NCI-H2029 treated with DMSO at 0.1 percent for 48 hours (cell line): ENCODE results near the gene DMRT3.

Experiments used
- DNase-seq: peaks from one replicate; lab custom pipeline; 2025; lab: John Stamatoyannopoulos, UW

Gene DMRT3, protein sequence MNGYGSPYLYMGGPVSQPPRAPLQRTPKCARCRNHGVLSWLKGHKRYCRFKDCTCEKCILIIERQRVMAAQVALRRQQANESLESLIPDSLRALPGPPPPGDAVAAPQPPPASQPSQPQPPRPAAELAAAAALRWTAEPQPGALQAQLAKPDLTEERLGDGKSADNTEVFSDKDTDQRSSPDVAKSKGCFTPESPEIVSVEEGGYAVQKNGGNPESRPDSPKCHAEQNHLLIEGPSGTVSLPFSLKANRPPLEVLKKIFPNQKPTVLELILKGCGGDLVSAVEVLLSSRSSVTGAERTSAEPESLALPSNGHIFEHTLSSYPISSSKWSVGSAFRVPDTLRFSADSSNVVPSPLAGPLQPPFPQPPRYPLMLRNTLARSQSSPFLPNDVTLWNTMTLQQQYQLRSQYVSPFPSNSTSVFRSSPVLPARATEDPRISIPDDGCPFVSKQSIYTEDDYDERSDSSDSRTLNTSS

GRCh38 chr9:976258-976942 lies at the start of gene DMRT3:
Gene DMRT3 (plus strand): TSS chr9:976655. CDS start chr9:977002, 347 bp downstream.
- DNase-seq = no peak

DNA sequence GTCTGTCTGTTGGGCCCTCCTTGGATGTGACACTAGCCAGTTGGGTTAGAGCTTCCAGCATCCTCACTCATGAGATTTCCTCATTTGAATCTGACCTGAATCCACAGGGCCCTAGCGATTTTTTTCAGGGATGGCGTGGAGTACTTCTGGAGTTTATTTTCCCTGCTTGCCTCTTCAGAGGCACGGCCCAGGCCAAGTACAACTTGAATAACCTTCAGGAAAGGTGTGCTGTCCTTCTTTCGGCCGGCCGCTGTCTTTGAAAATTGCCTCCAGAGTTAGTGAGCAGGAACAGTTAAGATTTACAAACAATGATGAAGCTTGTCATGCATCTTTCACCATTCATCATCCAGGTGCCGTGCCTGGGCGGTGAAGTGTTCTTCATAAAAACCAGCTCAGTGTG lies 49.5 kb upstream of the DMRT3 start:
- DNase-seq = no peak

- DNase-seq = no peak
These were observed 48.0 kb upstream of the DMRT3 start for GRCh38 chr9:928363-929042.

- DNase-seq = no peak
These were observed 46.7 kb upstream of the DMRT3 start for GRCh38 chr9:929719-930118.

GRCh38 chr9:933356-933755 lies 43.1 kb upstream of the DMRT3 start:
- DNase-seq = no peak

GRCh38 chr9:935348-935965 lies 41.0 kb upstream of the DMRT3 start:
- peak; percentile 87 for DNase-seq

GRCh38 chr9:942805-943580 lies 33.5 kb upstream of the DMRT3 start:
- peak; percentile 83 for DNase-seq

- no peak for DNase-seq
These were observed 28.5 kb upstream of the DMRT3 start for GRCh38 chr9:947985-948384.

DNA sequence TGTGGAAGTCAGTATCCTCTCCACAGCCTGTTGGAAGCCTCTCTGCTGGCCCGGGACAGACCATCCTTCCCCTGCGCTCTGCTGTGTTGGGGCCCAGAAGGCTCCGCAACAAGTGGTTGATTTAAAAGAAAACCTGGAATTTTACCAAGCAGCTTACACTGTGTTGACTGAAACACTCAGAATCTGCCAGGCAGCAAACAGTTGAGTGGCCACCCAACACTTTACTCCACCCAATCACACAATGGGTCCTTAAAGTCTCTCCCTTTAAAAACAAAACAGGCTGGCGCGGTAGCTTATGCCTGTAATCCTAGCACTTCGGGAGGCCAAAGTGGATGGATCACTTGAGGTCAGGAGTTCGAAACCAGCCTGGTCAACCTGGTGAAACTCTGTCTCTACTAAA lies 28.0 kb upstream of the DMRT3 start:
- DNase-seq = peak; percentile 75

- DNase-seq = no peak
These were observed 26.3 kb upstream of the DMRT3 start for GRCh38 chr9:950139-950538.

- DNase-seq = no peak
These were observed 23.9 kb upstream of the DMRT3 start for GRCh38 chr9:952546-952945.

- no peak for DNase-seq
These were observed 17.4 kb upstream of the DMRT3 start for GRCh38 chr9:959105-959504.

GRCh38 chr9:959914-960313 lies 16.5 kb upstream of the DMRT3 start:
- DNase-seq = peak; percentile 51

GRCh38 chr9:962023-962422 lies 14.4 kb upstream of the DMRT3 start:
- DNase-seq = no peak

DNA sequence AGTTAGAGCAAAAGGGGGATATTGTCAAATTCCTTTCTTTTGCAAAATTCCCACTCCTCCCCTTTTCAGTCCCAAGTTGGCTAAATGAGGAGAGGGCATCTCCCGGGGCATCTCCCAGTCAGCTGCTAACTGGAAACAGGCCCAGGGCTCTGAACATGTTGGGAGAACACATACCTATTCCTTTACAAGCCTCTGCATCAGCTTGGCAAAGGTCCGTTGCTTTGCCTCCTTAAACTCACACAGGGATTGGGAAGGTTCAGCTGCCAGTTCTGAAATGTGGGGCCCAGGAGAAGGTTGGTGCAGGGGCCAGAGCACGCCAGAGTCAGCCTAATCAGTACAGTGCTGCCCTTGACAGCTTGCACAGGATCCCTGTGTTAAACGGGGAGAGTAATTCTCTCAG lies 11.0 kb upstream of the DMRT3 start:
- DNase-seq = no peak

GRCh38 chr9:966870-967269 lies 9.6 kb upstream of the DMRT3 start:
- no peak for DNase-seq

- peak; percentile 25 for DNase-seq
These were observed 9.0 kb upstream of the DMRT3 start for GRCh38 chr9:967436-967835.

DNA sequence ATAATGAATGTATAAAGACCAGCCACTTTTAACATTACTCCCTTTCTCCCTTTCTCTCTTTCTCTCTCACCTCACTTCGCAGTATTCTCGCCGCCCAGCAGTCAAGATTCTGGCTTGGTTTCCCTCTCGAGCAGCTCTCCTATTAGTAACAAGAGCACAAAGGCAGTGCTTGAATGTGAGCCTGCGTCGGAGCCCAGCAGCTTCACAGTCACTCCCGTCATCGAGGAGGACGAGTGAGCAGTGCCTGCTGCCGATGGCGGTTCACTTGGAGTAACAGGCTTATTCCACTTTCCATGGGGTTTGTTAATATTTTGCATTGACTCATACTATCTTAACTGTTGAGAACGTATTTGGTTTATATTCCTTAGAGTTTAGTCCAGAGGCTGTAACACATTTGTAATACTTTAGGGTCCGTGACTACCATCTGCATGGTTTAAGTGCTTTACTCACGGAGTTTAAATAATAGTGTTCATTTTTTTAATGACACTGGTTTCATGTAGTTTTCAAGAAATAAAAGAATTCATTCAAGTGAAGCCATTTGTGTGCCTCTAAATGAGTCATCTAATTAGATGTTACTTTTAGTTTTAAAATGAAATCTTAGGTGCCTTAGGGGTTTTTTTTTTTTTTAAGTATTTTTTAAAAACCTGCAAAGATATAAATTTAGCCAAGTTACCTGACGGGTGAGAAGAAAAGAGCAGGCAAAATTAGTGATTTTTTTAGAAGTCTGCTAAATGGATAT lies 8.4 kb upstream of the DMRT3 start:
- DNase-seq = no peak

DNA sequence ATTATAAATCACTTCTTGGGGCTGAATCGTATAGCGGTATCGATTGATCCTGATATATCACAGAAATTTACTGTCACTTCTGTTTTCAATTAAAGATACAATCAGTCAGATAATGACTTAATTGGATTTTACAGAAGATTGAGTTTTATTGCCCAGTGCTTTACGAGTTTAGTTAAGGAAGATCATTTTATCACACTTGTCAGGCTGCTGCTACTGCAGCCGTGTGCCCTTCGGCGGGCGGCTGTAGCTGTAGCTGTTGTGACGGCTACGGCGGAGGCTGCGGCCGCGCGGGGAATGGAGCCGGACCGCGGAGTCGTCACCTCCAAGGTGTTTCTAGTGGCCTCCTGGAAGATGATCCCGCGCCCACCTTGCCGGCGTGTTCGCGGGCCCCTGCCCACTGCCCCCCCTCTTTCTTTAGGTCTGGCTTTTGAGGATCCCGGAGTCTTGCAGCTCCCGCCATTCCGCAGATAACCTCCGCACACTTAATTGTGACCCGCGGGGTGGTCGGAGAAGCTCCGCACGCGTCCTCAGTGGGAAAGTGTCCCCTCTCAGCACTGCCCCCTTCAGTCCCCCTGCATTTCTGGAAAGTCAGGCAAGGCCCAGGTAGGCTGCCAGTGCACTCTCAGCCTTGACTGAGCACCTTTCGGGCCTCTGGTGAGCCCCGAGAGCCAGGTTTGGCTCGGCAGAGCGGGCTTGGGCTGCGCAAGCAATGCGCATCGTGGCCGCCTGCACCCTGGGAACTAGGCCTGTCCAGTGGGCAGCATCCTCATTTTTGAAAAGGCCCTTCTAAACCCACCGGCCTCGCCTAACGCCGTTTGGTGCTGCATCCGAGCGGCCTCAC lies 6.9 kb upstream of the DMRT3 start:
- DNase-seq = no peak
